Endothelial cell of umbilical vein (primary cell): ENCODE data around the gene PUM2. TPM values are rescaled to one million over a fixed set of nuclear protein-coding genes. Genes with fewer than 3 reads are reported as not detected.

Source experiments
- BruUV-seq: library from RNA; stranded (reverse); fragments of 400-500 nt; replicated peaks from 2 replicates; lab custom pipeline; 2021; lab: Mats Ljungman, UMichigan
- CTCF ChIA-PET: fragments of 300-600, 350-600 bp; sonication (Branson Sonifier 250); formaldehyde crosslinking; loops from one replicate; lab custom pipeline; 2021; ENCODE audit warnings: antibody characterized with exemption, inconsistent platforms; lab: Charles Lee
- POLR2A ChIA-PET: fragments of 300-600, 350-600 bp; sonication (Branson Sonifier 250); formaldehyde crosslinking; loops from one replicate; lab custom pipeline; 2021; ENCODE audit warnings: antibody characterized with exemption, inconsistent platforms; lab: Charles Lee
- DNase-seq: peaks from one replicate; pipeline ENCODE4 v3.0.0-alpha.2; 2011; ENCODE audit warnings: low read depth, low spot score
- FAIRE-seq: peaks from 2 replicates; lab custom pipeline; 2011; peaks lifted over from hg19 to GRCh38; lab: Jason Lieb, UNC
- H2AFZ ChIP-seq: 2 replicates; pipeline ENCODE4 v1.6.0; 2012; ENCODE audit warnings: low read depth, low read length, control low read depth, inconsistent platforms
- H3K27ac ChIP-seq: 2 replicates; pipeline ENCODE4 v1.5.1; 2011; ENCODE audit warnings: low read depth, mild to moderate bottlenecking, control low read depth, low read length, moderate library complexity; ENCODE audit not compliant: insufficient read depth
- H3K27me3 ChIP-seq, 2 experiments: 2 replicates each; pipeline versions ENCODE4 v1.6.0 to v1.6.1; 2011; ENCODE audit warnings: low read length in 2 of 2, mixed read lengths in 1 of 2; ENCODE audit not compliant: control insufficient read depth in 2 of 2, insufficient read depth in 2 of 2
- H3K36me3 ChIP-seq, 2 experiments: 2 replicates in 1 of 2; 3 replicates in 1 of 2; pipeline ENCODE4 v1.5.1; 2011; ENCODE audit warnings: low read length in 2 of 2, mild to moderate bottlenecking in 1 of 2, moderate library complexity in 1 of 2; ENCODE audit not compliant: control insufficient read depth in 2 of 2, insufficient read depth in 2 of 2; ENCODE audit errors: extremely low read depth in 1 of 2
- H3K4me1 ChIP-seq: 3 replicates; pipeline ENCODE4 v1.5.1; 2011; ENCODE audit warnings: mild to moderate bottlenecking, low read length; ENCODE audit not compliant: control insufficient read depth, insufficient read depth; ENCODE audit errors: extremely low read depth
- H3K4me2 ChIP-seq: 2 replicates; pipeline ENCODE4 v1.6.1; 2011; ENCODE audit warnings: low read length, control low read depth, mixed read lengths; ENCODE audit not compliant: insufficient read depth
- H3K4me3 ChIP-seq, 3 experiments: fragments of 200-600 bp in 1 of 3; sonication (generic), shearing (Covaris generic) in 1 of 3; replicated peaks in 1 of 3; 2 replicates each; pipeline ENCODE4 v1.5.1; 2011 to 2016; ENCODE audit warnings: control low read depth in 3 of 3, low read length in 3 of 3, mild to moderate bottlenecking in 2 of 3, inconsistent platforms in 1 of 3, low read depth in 1 of 3, moderate library complexity in 1 of 3; ENCODE audit not compliant: insufficient read depth in 1 of 3
- H3K79me2 ChIP-seq: 2 replicates; pipeline ENCODE4 v1.6.0; 2012; ENCODE audit warnings: low read length, inconsistent platforms; ENCODE audit not compliant: control insufficient read depth, insufficient read depth
- H3K9ac ChIP-seq: replicated peaks from 2 replicates; pipeline ENCODE3; 2011; ENCODE audit warnings: low read length, control low read depth; ENCODE audit not compliant: insufficient read depth; ENCODE audit errors: extremely low read depth
- H3K9me1 ChIP-seq: replicated peaks from 3 replicates; pipeline ENCODE4 v1.6.0; 2011; ENCODE audit warnings: mild to moderate bottlenecking, low read length; ENCODE audit not compliant: control insufficient read depth, insufficient read depth; ENCODE audit errors: extremely low read depth
- H3K9me3 ChIP-seq: replicated peaks from 2 replicates; pipeline ENCODE4 v1.5.1; 2012; ENCODE audit warnings: low read length, inconsistent platforms; ENCODE audit not compliant: control insufficient read depth, insufficient read depth
- H4K20me1 ChIP-seq: replicated peaks from 2 replicates; pipeline ENCODE3; 2011; ENCODE audit warnings: mild to moderate bottlenecking, low read length; ENCODE audit not compliant: control insufficient read depth, insufficient read depth; ENCODE audit errors: extremely low read depth
- EZH2 ChIP-seq: IDR thresholded peaks from 2 replicates; pipeline ENCODE4 v1.6.1; 2012; ENCODE audit warnings: borderline replicate concordance, low read depth, mild to moderate bottlenecking, moderate library complexity, low read length, inconsistent platforms; ENCODE audit not compliant: severe bottlenecking
- FOS ChIP-seq: IDR thresholded peaks from 2 replicates; pipeline ENCODE4 v1.6.1; 2011; ENCODE audit warnings: mild to moderate bottlenecking, low read length, moderate library complexity, borderline replicate concordance; ENCODE audit not compliant: insufficient read depth
- GATA2 ChIP-seq: IDR thresholded peaks from 2 replicates; pipeline ENCODE4 v1.7.0; 2011; ENCODE audit warnings: low read depth, mild to moderate bottlenecking, moderate library complexity, mixed read lengths, low read length; ENCODE audit not compliant: insufficient read length, insufficient read depth
- JUN ChIP-seq: IDR thresholded peaks from 2 replicates; pipeline ENCODE4 v1.6.1; 2011; ENCODE audit warnings: borderline replicate concordance, low read depth; ENCODE audit not compliant: insufficient read length, insufficient read depth
- MYC ChIP-seq: IDR thresholded peaks from one replicate; pipeline ENCODE4 v1.6.1; 2011; ENCODE audit warnings: mild to moderate bottlenecking, low read depth, low read length
- POLR2A ChIP-seq: IDR thresholded peaks from 2 replicates; pipeline ENCODE4 v1.6.1; 2012; ENCODE audit warnings: low read depth, mild to moderate bottlenecking, control low read depth, low read length
- POLR2AphosphoS5 ChIP-seq: IDR thresholded peaks from 2 replicates; pipeline ENCODE4 v1.6.1; 2012; ENCODE audit warnings: low read depth, mild to moderate bottlenecking, control low read depth, low read length, moderate library complexity; ENCODE audit not compliant: insufficient read depth
- dilution Hi-C: fragments of 300-500 bp; cut with MboI; formaldehyde crosslinking; loops from one replicate; pipeline ENCODE4 v1.15.0; 2019; ENCODE audit warnings: low sequenced_read_pairs; ENCODE audit not compliant: extremely low pct_ligation_motif_present
- intact Hi-C: fragments of 100-400 bp; cut with micrococcal nuclease; formaldehyde crosslinking; loops from one replicate; pipeline ENCODE4 v1.10.0; 2022
- polyA plus RNA-seq, 4 experiments: library from polyadenylated mRNA; depleted of rRNA in 3 of 4; stranded (reverse) in 3 of 4; unstranded in 1 of 4; fragments of >200 nt; gene quantifications; 2 replicates each; pipeline versions ENCODE4 v1.2.1 to v1.2.3, GENCODE V29; 2011 to 2012; ENCODE audit warnings: missing spikeins in 1 of 4
- total RNA-seq: library from RNA; stranded (reverse); gene quantifications from 2 replicates; pipeline ENCODE4 v1.2.3, GENCODE V29; 2021
- TF ChIP-seq, protein P1 (sequence below): IDR thresholded peaks from 2 replicates; pipeline ENCODE4 v1.6.1; 2011; ENCODE audit not compliant: insufficient read depth, insufficient read length
- TF ChIP-seq, protein P2 (sequence below), 2 donors: IDR thresholded peaks; 1 replicate in 1 of 2; 2 replicates in 1 of 2; pipeline ENCODE4 v1.5.1; 2011; ENCODE audit warnings: low read length in 2 of 2, mild to moderate bottlenecking in 2 of 2, moderate library complexity in 2 of 2, control low read depth in 1 of 2, inconsistent platforms in 1 of 2, low read depth in 1 of 2; ENCODE audit not compliant: insufficient read depth in 1 of 2; ENCODE audit errors: extremely low read depth in 1 of 2

PUM2 gene
- total and polyA plus RNA-seq, 2 donors (not counting 3 experiments of a cell fraction or from before 2014, with no cell fraction given): 32.9 to 83.7 TPM

DNA sequence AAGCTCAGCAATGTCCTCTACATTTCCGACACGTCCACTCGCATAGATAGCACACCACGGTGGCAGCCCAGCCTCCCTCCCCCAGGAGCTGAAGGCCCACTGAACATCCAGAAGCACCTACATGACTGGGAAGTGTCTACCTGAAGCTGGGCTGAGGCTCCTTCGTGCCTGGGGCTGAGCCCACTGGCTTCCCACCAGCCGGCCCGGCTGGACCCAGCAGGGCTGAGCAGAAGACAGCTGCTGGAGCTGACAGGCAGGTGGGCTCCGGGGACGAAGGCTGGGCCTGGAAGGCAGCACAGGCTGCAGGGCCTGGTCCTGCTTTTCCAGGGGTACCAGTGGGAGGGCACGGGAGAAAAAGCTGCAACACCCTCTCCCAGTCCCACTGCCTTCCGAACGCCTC, 139.2 kb downstream of the PUM2 start:
- Histone ChIP-seq H3K4me3 (no peak overlapping the region), H3K4me2 (no peak overlapping the region), H3K9ac (no peak overlapping the region), H3K27ac (no peak overlapping the region), H3K4me1 (peaks cover 6% of the 10 kb centered on the region), H3K79me2 (no peaks in the 10 kb centered on the region), H3K27me3 (no peaks in the 10 kb centered on the region), H3K9me1 (no peaks in the 10 kb centered on the region), H4K20me1 (no peaks in the 10 kb centered on the region), H3K36me3 (no peaks in the 10 kb centered on the region), H3K9me3 (no peaks in the 10 kb centered on the region), H2AFZ (no peak overlapping the region)
- FAIRE-seq: no peak
- intact Hi-C loops: no loop called here
- DNase-seq: no peak
- BruUV-seq: no TSS peak
- CTCF ChIA-PET: interaction anchor here (1.3 to 2.1 kb wide), 5 partner anchors 9 to 105 kb away, joined by 3 to 9 read pairs (median 4); partner anchors contain the start of gene SDC1
- POLR2A ChIA-PET: no interaction called here
- dilution Hi-C loops: no loop called here
- no peak for TF ChIP-seq FOS
- no peak for TF ChIP-seq POLR2A
- no peak for TF ChIP-seq POLR2AphosphoS5
- TF ChIP-seq EZH2: no peak
- no peak for TF ChIP-seq JUN
- TF ChIP-seq MYC: no peak
- TF ChIP-seq, protein P1, sequence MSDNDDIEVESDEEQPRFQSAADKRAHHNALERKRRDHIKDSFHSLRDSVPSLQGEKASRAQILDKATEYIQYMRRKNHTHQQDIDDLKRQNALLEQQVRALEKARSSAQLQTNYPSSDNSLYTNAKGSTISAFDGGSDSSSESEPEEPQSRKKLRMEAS: no peak
- TF ChIP-seq, protein P2, sequence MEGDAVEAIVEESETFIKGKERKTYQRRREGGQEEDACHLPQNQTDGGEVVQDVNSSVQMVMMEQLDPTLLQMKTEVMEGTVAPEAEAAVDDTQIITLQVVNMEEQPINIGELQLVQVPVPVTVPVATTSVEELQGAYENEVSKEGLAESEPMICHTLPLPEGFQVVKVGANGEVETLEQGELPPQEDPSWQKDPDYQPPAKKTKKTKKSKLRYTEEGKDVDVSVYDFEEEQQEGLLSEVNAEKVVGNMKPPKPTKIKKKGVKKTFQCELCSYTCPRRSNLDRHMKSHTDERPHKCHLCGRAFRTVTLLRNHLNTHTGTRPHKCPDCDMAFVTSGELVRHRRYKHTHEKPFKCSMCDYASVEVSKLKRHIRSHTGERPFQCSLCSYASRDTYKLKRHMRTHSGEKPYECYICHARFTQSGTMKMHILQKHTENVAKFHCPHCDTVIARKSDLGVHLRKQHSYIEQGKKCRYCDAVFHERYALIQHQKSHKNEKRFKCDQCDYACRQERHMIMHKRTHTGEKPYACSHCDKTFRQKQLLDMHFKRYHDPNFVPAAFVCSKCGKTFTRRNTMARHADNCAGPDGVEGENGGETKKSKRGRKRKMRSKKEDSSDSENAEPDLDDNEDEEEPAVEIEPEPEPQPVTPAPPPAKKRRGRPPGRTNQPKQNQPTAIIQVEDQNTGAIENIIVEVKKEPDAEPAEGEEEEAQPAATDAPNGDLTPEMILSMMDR (IDR thresholded peaks at IDR 0.05; ENCODE audit: extremely low read depth in 1 of 2, insufficient read depth in 1 of 2, low read depth in 1 of 2, low read length in 2 of 2): no peak
- no peak for TF ChIP-seq GATA2
